Natural killer cell treated with Interleukin-12 subunit alpha and Interleukin-12 subunit beta and Interleukin-15 and Interleukin-18, amount 100 ng/mL, for 72 hours (primary cell): ENCODE results near the gene NBAS. TPM values are rescaled to one million over a fixed set of nuclear protein-coding genes. Genes with fewer than 3 reads are reported as not detected.
"Not testable (repeated sequence)": the region's sequence is repeated elsewhere in the genome, so short reads cannot be mapped to it uniquely, and the experiment has no call there.

Experiments used
- ATAC-seq, 2 donors: fragments of 150-1000 bp; cut with Tn5 transposase in 1 of 2; sonication (Bioruptor Pico), chemical (Tn5 transposase) in 1 of 2; 2 replicates each; pipeline ENCODE4 v1.10.0; 2021
- DNase-seq: peaks from one replicate; pipeline ENCODE4 v3.0.0; 2022; ENCODE audit warnings: low spot score
- H3K27ac Mint-ChIP-seq, 2 donors: 1 replicate in 1 of 2; 2 replicates in 1 of 2; pipeline ENCODE4 v1.8.0; 2022; ENCODE audit warnings: mixed read lengths in 2 of 2, mild to moderate bottlenecking in 1 of 2, moderate library complexity in 1 of 2
- H3K27me3 Mint-ChIP-seq, 2 donors: 1 replicate in 1 of 2; 2 replicates in 1 of 2; pipeline ENCODE4 v1.8.0; 2022; ENCODE audit warnings: mixed read lengths in 2 of 2
- H3K36me3 Mint-ChIP-seq: one replicate; pipeline ENCODE4 v1.8.0; 2022; ENCODE audit warnings: mixed read lengths
- H3K4me1 Mint-ChIP-seq, 2 donors: 1 replicate in 1 of 2; 2 replicates in 1 of 2; pipeline ENCODE4 v1.8.0; 2022; ENCODE audit warnings: low read depth in 2 of 2, mixed read lengths in 2 of 2, mild to moderate bottlenecking in 1 of 2
- H3K4me3 Mint-ChIP-seq: one replicate; pipeline ENCODE4 v1.8.0; 2022; ENCODE audit warnings: mixed read lengths
- H3K9me3 Mint-ChIP-seq: 2 replicates; pipeline ENCODE4 v1.8.0; 2022; ENCODE audit warnings: mixed read lengths
- total RNA-seq, 2 donors: library from RNA; stranded (reverse); gene quantifications; one replicate each; pipeline ENCODE4 v1.2.3, GENCODE V29; 2022

Gene NBAS
- total RNA-seq, 2 donors from 2014 or later = 39.0 to 49.5 TPM

- DNase-seq (no peak), ATAC-seq (no peak)
- Mint-ChIP-seq H3K4me1 (peaks cover 0 to 4% of the 10 kb centered on the region in 2 donors), H3K4me3 (no peak overlapping the region), H3K9me3 (no peaks in the 10 kb centered on the region), H3K27ac (no peak overlapping the region), H3K27me3 (no peaks in the 10 kb centered on the region), H3K36me3 (no peaks in the 10 kb centered on the region)
Observed at GRCh38 chr2:15436195-15436594, 124.9 kb downstream of the NBAS start.

GRCh38 chr2:15435474-15435873 lies 125.7 kb downstream of the NBAS start:
- Mint-ChIP-seq H3K27me3 (no peaks in the 10 kb centered on the region), H3K4me3 (no peak overlapping the region), H3K9me3 (no peaks in the 10 kb centered on the region), H3K4me1 (peaks cover 0 to 4% of the 10 kb centered on the region in 2 donors), H3K36me3 (no peaks in the 10 kb centered on the region), H3K27ac (no peak overlapping the region)
- no peak for DNase-seq
- ATAC-seq = no peak

GRCh38 chr2:15432642-15433256 lies 128.4 kb downstream of the NBAS start:
- Mint-ChIP-seq H3K4me3 (no peak overlapping the region), H3K36me3 (no peaks in the 10 kb centered on the region), H3K9me3 (no peaks in the 10 kb centered on the region), H3K4me1 (no peaks in the 10 kb centered on the region), H3K27ac (no peak overlapping the region), H3K27me3 (no peaks in the 10 kb centered on the region)
- ATAC-seq (no peak), DNase-seq (no peak)

DNA sequence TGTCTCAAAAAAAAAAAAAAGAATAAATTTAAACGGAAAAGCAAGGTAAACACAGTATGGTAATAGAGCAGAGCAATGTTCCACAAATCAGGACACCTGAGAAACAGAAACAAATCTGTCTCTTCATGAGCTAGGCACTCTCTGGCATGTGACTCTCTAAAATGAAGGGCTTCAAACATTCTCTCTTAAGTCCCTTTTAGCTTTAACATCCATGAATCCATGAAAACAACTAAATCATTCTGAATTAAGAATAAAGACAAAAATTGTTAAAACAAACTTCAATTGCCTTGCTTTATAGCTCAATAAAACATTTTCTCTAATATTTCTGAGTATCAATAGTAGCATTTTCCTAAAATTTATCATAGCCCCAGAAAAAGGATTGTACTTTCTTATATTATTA lies 132.1 kb downstream of the NBAS start:
- no peaks in the 10 kb centered on the region for H3K4me1 Mint-ChIP-seq
- peaks cover 5% of the 10 kb centered on the region for H3K36me3 Mint-ChIP-seq
- no peak for DNase-seq
- no peak for ATAC-seq
- no peaks in the 10 kb centered on the region for H3K27me3 Mint-ChIP-seq
- no peak overlapping the region for H3K4me3 Mint-ChIP-seq
- no peaks in the 10 kb centered on the region for H3K9me3 Mint-ChIP-seq
- H3K27ac Mint-ChIP-seq = no peak overlapping the region

GRCh38 chr2:15427987-15428386 lies 133.1 kb downstream of the NBAS start:
- no peak overlapping the region for H3K4me3 Mint-ChIP-seq
- ATAC-seq (no peak), DNase-seq (no peak)
- H3K36me3 Mint-ChIP-seq = peaks cover 5% of the 10 kb centered on the region
- H3K27ac Mint-ChIP-seq = no peak overlapping the region
- no peaks in the 10 kb centered on the region for H3K9me3 Mint-ChIP-seq
- H3K27me3 Mint-ChIP-seq = no peaks in the 10 kb centered on the region
- no peaks in the 10 kb centered on the region for H3K4me1 Mint-ChIP-seq

DNA sequence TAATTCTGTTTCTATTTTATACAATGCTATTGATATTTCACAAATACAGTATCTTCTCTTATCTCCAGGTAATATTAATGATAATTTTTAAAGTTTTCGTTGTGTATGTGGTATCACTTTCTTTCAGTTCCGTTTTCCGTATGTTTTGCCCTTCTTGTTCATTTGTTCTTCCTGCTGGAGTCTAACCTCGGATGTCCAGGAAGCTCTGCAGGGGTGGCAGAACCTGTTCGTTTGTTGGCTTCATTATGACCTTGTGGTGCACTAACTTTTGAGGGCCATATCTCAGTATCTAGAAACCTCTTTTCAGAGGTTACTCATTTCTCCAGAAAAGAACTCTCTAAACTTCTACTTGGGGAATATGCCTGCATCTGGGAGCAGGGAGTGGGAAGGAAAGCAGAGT lies 134.5 kb downstream of the NBAS start:
- Mint-ChIP-seq H3K36me3 (peaks cover 5% of the 10 kb centered on the region), H3K4me3 (no peak overlapping the region), H3K27me3 (no peaks in the 10 kb centered on the region), H3K27ac (no peak overlapping the region), H3K9me3 (no peaks in the 10 kb centered on the region), H3K4me1 (peaks cover 0 to 3% of the 10 kb centered on the region in 2 donors)
- DNase-seq = no peak
- no peak for ATAC-seq

DNA sequence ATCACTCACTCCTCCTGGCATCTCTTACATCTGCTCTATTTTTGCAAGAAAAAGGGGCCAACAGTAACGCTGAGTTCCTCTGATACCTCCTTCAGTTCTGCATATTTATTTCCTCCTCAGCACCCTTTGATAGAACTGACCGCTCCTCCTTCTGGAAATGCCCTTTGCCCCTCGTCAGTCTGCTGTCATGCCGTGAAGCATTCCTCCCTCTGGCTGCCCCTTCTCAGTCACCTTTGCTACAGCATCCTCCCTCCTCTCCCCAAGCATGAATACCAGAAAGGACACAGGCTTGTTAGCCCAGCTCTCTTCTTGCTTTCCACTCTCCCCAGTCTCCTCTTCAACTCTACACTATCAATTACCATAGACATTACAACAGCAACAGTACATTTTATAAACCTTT lies 135.4 kb downstream of the NBAS start:
- ATAC-seq (no peak), DNase-seq (no peak)
- peaks cover 5% of the 10 kb centered on the region for H3K36me3 Mint-ChIP-seq
- H3K9me3 Mint-ChIP-seq = no peaks in the 10 kb centered on the region
- no peak overlapping the region for H3K27ac Mint-ChIP-seq
- H3K4me3 Mint-ChIP-seq = no peak overlapping the region
- H3K27me3 Mint-ChIP-seq = no peaks in the 10 kb centered on the region
- peaks cover 0 to 3% of the 10 kb centered on the region in 2 donors for H3K4me1 Mint-ChIP-seq

GRCh38 chr2:15421753-15422152 lies 139.4 kb downstream of the NBAS start:
- Mint-ChIP-seq H3K36me3 (peaks cover 5% of the 10 kb centered on the region), H3K27me3 (no peaks in the 10 kb centered on the region), H3K27ac (no peak overlapping the region), H3K4me1 (peaks cover 0 to 7% of the 10 kb centered on the region in 2 donors), H3K4me3 (no peak overlapping the region), H3K9me3 (no peaks in the 10 kb centered on the region)
- DNase-seq = no peak
- ATAC-seq = no peak

- no peaks in the 10 kb centered on the region for H3K27me3 Mint-ChIP-seq
- peaks cover 0 to 4% of the 10 kb centered on the region in 2 donors for H3K4me1 Mint-ChIP-seq
- no peak overlapping the region for H3K4me3 Mint-ChIP-seq
- H3K36me3 Mint-ChIP-seq = peaks cover 13% of the 10 kb centered on the region
- H3K27ac Mint-ChIP-seq = no peak overlapping the region
- ATAC-seq (no peak), DNase-seq (no peak)
- H3K9me3 Mint-ChIP-seq = no peaks in the 10 kb centered on the region
Observed at GRCh38 chr2:15415748-15416147, 145.4 kb downstream of the NBAS start.

DNA sequence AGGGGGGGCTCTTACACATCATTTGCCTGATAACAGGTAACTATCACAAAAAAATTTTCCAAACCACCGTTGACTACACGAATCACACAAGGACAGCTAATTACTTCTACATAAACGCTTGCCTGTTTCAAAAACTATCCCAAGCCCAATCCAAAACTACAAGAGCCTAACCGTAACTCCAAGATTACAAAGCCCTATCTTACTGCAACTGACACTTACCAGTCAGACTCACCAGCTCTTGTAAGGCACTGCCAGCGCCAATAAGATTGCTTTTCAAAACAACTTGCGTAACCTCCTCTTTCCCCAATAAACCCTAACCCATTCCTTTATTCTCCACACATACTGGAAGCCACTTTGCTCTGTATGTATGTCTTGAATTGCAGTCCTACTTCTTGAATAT lies 148.4 kb downstream of the NBAS start:
- Mint-ChIP-seq H3K4me1 (no peaks in the 10 kb centered on the region), H3K36me3 (peaks cover 13% of the 10 kb centered on the region), H3K4me3 (no peak overlapping the region), H3K27me3 (no peaks in the 10 kb centered on the region), H3K9me3 (no peaks in the 10 kb centered on the region), H3K27ac (no peak overlapping the region)
- DNase-seq (no peak), ATAC-seq (no peak)

DNA sequence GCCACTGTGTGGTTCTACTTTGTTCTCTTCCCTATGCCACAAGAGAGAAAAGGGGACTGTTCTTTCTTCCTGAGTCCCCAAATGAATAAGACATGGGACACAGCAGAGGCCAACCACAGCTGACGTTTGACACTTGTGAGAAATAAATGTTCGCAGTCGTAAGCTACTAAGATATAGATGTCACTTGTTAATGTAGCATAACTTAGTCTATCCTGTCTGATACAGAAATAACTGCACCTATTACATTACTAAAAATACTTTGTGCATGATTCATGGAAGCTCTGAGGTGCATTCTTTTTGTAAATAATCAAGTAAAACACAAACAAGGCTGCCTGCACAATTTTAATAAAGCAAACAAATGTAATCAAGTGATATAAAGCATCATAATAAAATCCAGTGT lies 148.8 kb downstream of the NBAS start:
- Mint-ChIP-seq H3K4me1 (no peaks in the 10 kb centered on the region), H3K4me3 (no peak overlapping the region), H3K27me3 (no peaks in the 10 kb centered on the region), H3K9me3 (no peaks in the 10 kb centered on the region), H3K27ac (no peak overlapping the region), H3K36me3 (peaks cover 13% of the 10 kb centered on the region)
- ATAC-seq (no peak), DNase-seq (no peak)

DNA sequence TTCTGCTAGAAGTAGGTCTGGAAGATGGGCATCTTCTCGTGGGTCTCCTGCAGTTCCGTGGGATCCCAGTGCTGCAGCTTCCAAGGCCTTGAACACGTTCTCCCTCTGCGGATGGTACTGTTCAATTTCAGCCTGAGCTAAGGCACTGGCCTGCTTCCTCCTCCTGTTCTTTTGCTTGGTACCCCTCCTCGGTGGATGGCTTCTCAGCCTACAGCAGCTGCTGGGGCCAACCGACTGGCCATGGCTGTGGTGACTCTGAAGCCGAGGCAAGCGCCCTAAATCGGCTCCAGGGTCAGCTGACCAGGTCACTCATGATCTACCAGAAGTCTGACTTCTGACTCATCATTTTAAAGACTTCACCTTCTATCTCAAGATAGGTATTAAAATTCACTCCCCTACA lies 150.2 kb downstream of the NBAS start:
- Mint-ChIP-seq H3K36me3 (peaks cover 13% of the 10 kb centered on the region), H3K27ac (no peak overlapping the region), H3K9me3 (no peaks in the 10 kb centered on the region), H3K4me3 (no peak overlapping the region), H3K4me1 (no peaks in the 10 kb centered on the region), H3K27me3 (no peaks in the 10 kb centered on the region)
- no peak for DNase-seq
- ATAC-seq = no peak

- H3K27ac Mint-ChIP-seq = no peak overlapping the region
- no peaks in the 10 kb centered on the region for H3K4me1 Mint-ChIP-seq
- DNase-seq (no peak), ATAC-seq (no peak)
- peaks cover 13% of the 10 kb centered on the region for H3K36me3 Mint-ChIP-seq
- no peak overlapping the region for H3K4me3 Mint-ChIP-seq
- H3K9me3 Mint-ChIP-seq = no peaks in the 10 kb centered on the region
- H3K27me3 Mint-ChIP-seq = no peaks in the 10 kb centered on the region
Observed at GRCh38 chr2:15408759-15409158, 152.4 kb downstream of the NBAS start.

DNA sequence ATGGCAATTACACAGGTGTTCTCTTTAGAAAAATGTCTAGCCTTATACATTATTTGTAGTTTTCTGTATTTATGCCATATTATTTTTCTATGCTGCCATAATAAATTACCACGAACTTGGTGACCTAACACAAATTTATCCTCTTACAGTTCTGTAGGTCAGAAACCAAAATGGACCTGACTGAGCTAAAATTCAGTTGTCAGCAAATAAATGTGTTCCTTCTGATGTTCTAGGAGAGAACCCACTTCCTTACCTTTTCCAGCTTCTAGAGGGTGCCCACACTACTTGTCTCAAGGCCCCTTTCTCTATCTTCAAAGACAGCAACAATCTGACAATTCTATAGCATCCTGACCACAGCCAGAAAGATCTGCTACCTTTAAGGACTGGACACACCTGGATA lies 153.5 kb downstream of the NBAS start:
- H3K27ac Mint-ChIP-seq = no peak overlapping the region
- DNase-seq (no peak), ATAC-seq (no peak)
- no peaks in the 10 kb centered on the region for H3K27me3 Mint-ChIP-seq
- no peaks in the 10 kb centered on the region for H3K4me1 Mint-ChIP-seq
- no peaks in the 10 kb centered on the region for H3K9me3 Mint-ChIP-seq
- no peak overlapping the region for H3K4me3 Mint-ChIP-seq
- H3K36me3 Mint-ChIP-seq = peaks cover 4% of the 10 kb centered on the region

- not testable (repeated sequence) for H3K27ac Mint-ChIP-seq, H3K27me3 Mint-ChIP-seq, ATAC-seq
Observed at GRCh38 chr2:15404511-15404910, 156.6 kb downstream of the NBAS start.

More at GRCh38 chr2:15404511-15404910, 156.6 kb downstream of the NBAS start:
- not testable (repeated sequence) for DNase-seq, H3K4me3 Mint-ChIP-seq, H3K4me1 Mint-ChIP-seq, H3K9me3 Mint-ChIP-seq
- H3K36me3 Mint-ChIP-seq = peaks cover 10% of the 10 kb centered on the region
